ENCODE data around the gene ART3.

DNA sequence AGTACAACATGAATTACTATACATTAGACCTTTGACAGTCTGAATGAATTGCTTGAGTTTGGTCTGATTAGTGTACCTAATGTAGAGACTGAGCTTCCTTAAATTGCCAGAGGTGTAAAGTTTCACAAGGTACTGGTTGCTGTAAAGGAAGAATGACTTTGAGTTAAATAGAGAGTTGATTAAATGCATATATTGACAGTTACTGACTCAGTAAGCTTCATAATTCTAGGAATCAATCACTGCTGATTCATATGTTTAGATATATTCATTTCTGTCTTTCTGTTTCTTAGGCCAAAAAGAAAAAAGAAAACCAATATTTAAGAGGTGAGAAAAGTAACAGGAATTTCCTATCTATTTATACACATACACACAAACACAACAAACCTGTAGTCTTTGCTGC is 16.2 kb upstream of the ART3 start:
- TF ChIP-seq, protein P1, sequence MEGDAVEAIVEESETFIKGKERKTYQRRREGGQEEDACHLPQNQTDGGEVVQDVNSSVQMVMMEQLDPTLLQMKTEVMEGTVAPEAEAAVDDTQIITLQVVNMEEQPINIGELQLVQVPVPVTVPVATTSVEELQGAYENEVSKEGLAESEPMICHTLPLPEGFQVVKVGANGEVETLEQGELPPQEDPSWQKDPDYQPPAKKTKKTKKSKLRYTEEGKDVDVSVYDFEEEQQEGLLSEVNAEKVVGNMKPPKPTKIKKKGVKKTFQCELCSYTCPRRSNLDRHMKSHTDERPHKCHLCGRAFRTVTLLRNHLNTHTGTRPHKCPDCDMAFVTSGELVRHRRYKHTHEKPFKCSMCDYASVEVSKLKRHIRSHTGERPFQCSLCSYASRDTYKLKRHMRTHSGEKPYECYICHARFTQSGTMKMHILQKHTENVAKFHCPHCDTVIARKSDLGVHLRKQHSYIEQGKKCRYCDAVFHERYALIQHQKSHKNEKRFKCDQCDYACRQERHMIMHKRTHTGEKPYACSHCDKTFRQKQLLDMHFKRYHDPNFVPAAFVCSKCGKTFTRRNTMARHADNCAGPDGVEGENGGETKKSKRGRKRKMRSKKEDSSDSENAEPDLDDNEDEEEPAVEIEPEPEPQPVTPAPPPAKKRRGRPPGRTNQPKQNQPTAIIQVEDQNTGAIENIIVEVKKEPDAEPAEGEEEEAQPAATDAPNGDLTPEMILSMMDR (IDR thresholded peaks at IDR 0.05; ENCODE audit: low read depth, low read length), result no peak
- TF ChIP-seq EZH2phosphoT487 (IDR thresholded peaks at IDR 0.05; ENCODE audit: low read depth), result no peak
